ENCODE measurements around the gene KRTAP24-1.

- TF ChIP-seq, protein P1, sequence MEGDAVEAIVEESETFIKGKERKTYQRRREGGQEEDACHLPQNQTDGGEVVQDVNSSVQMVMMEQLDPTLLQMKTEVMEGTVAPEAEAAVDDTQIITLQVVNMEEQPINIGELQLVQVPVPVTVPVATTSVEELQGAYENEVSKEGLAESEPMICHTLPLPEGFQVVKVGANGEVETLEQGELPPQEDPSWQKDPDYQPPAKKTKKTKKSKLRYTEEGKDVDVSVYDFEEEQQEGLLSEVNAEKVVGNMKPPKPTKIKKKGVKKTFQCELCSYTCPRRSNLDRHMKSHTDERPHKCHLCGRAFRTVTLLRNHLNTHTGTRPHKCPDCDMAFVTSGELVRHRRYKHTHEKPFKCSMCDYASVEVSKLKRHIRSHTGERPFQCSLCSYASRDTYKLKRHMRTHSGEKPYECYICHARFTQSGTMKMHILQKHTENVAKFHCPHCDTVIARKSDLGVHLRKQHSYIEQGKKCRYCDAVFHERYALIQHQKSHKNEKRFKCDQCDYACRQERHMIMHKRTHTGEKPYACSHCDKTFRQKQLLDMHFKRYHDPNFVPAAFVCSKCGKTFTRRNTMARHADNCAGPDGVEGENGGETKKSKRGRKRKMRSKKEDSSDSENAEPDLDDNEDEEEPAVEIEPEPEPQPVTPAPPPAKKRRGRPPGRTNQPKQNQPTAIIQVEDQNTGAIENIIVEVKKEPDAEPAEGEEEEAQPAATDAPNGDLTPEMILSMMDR (IDR thresholded peaks at IDR 0.05; ENCODE audit: low read length) = no peak
- TF ChIP-seq EZH2 (IDR thresholded peaks at IDR 0.05; ENCODE audit: borderline replicate concordance, low read length) = no peak
Observed at GRCh38 chr21:30240661-30241060, 42.1 kb downstream of the KRTAP24-1 start.

Measured in OCI-LY1 (cell line).